GM12874 (cell line): ENCODE data around the gene ENO3.

Experiments
- TF ChIP-seq, protein P1 (sequence below): IDR thresholded peaks from 2 replicates; pipeline ENCODE4 v1.5.1; 2011; ENCODE audit warnings: low read depth, mild to moderate bottlenecking, control low read depth, low read length, moderate library complexity; ENCODE audit not compliant: insufficient read depth

The ENO3 gene

DNA sequence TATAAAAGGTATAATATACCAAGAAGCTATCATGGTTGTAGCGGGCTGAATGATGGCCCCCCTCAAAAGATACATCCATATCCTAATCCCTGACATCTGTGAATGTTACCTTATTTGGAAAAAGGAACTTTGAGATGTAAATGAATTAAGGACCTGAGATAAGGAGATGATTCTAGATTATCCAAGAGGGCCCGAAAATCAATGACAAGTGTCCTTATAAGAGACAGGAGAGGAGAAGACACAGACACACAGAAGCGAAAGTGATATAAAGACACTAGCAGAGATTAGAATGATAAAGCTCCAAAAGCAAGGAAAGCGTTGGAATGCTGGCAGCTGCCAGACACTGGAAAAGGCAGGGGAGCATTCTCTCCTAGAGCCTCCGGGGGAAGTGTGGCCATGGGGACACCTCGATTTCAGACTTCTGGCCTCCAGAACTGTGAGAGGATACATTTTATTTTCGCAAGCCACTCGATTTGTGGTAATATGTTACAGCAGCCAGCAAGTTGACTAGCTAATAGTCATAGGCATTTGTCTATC is 31.3 kb upstream of the ENO3 start:
- TF ChIP-seq, protein P1, sequence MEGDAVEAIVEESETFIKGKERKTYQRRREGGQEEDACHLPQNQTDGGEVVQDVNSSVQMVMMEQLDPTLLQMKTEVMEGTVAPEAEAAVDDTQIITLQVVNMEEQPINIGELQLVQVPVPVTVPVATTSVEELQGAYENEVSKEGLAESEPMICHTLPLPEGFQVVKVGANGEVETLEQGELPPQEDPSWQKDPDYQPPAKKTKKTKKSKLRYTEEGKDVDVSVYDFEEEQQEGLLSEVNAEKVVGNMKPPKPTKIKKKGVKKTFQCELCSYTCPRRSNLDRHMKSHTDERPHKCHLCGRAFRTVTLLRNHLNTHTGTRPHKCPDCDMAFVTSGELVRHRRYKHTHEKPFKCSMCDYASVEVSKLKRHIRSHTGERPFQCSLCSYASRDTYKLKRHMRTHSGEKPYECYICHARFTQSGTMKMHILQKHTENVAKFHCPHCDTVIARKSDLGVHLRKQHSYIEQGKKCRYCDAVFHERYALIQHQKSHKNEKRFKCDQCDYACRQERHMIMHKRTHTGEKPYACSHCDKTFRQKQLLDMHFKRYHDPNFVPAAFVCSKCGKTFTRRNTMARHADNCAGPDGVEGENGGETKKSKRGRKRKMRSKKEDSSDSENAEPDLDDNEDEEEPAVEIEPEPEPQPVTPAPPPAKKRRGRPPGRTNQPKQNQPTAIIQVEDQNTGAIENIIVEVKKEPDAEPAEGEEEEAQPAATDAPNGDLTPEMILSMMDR = no peak

DNA sequence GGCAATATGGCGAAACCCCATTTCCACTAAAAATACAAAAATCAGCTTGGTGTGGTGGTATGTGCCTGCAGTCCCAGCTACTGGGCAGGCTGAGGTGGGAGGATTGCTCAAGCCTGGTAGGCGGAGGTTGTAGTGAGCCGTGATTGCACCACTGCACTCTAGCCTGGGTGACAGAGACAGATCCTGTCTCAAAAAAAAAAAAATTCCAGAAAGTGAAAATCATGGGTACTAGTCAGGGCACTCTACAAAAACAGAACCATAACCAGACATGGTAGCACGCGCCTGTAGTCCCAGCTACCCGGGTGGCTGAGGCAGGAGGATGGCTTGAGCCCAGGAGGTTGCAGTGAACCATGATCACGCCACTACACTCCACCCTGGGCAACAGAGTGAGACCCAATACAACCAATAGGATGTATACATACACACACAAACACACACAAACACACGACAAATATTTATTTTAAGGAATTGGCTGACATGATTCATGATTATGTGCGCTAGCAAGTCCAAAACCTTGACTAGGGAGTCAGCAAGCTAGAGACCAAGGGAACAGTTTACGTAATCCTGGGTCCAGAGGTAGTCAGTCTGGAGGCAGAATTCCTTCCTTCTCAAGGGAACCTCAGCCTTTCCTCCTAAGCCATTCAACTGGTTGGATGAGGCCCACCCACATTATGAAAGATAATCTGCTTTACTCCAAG is 30.4 kb upstream of the ENO3 start:
- TF ChIP-seq, protein P1 = no peak

DNA sequence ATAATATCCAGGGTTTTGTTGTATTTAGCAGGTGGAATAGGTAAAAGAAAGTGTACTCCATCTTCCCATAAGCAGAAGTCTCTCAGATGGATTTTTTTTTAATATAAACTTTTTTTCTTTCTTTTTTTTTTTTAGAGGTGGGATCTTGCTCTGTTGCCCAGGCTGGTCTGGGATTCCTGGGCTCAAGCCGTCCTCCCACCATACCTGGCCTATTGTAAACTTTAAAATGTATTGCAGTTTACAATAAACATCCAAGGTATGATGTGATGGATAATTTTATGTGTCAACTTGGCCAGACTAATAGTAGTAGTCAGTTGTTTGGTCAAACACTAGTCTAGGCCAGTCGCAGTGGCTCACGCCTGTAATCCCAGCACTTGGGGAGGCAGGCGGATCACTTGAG is 29.6 kb upstream of the ENO3 start:
- TF ChIP-seq, protein P1 = no peak

DNA sequence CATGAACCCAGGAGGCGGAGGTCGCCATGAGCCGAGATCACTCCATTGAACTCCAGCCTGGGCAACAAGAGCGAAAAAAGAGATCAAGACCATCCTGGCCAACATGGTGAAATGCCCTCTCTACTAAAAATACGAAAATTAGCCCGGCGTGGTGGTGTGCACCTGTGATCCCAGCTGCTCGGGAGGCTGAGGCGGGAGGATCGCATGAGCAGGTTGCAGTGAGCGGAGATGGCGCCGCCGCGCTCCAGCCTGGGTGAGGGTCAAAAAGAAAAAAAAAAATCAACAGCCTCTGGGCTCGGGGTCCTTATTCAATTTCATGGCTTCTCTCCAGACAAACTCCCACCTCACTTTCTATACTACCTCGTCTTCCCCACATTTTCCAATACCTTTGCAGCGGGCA is 22.0 kb upstream of the ENO3 start:
- TF ChIP-seq, protein P1 = no peak

DNA sequence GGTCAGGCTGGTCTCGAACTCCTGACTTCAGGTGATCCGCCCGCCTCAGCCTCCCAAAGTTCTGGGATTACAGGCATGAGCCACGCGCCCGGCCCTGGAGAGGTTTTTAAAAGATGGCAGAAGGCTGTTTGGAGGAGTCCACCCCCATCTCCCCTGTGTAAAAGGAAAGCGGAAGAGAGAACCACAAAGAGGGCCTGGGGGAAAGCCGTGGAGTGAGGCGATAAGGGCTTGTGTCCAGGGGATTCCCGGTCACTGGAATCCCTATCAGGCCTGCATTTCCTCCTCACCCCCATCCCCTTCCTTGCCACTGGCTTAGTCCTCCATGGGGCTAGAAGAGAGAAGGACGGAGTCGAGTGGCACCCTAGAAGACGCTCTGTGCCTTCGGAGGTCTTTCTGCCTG is 19.0 kb upstream of the ENO3 start, which contains the start of gene GP1BA:
Gene GP1BA, plus strand, starts transcription at position 315 of the 400 bp plus-strand sequence. CDS start 328 bp downstream, outside the sequence.
- TF ChIP-seq, protein P1 = no peak

DNA sequence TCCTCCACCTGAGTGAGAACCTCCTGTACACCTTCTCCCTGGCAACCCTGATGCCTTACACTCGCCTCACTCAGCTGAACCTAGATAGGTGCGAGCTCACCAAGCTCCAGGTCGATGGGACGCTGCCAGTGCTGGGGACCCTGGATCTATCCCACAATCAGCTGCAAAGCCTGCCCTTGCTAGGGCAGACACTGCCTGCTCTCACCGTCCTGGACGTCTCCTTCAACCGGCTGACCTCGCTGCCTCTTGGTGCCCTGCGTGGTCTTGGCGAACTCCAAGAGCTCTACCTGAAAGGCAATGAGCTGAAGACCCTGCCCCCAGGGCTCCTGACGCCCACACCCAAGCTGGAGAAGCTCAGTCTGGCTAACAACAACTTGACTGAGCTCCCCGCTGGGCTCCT is 18.2 kb upstream of the ENO3 start:
- TF ChIP-seq, protein P1 = no peak

DNA sequence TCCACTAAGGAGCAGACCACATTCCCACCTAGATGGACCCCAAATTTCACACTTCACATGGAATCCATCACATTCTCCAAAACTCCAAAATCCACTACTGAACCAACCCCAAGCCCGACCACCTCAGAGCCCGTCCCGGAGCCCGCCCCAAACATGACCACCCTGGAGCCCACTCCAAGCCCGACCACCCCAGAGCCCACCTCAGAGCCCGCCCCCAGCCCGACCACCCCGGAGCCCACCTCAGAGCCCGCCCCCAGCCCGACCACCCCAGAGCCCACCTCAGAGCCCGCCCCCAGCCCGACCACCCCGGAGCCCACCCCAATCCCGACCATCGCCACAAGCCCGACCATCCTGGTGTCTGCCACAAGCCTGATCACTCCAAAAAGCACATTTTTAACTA is 17.3 kb upstream of the ENO3 start:
- TF ChIP-seq, protein P1 = no peak
